ENCODE data around the gene GTF2I. TPM values are rescaled to one million over a fixed set of nuclear protein-coding genes. Genes with fewer than 3 reads are reported as not detected.
A peak's percentile ranks its signal among the peaks of the same experiment; 100 is the strongest.
"Not testable (repeated sequence)": the region's sequence is repeated elsewhere in the genome, so short reads cannot be mapped to it uniquely, and the experiment has no call there.

The GTF2I gene
- total RNA-seq, 1 experiment from 2014 or later: 357 TPM

- Mint-ChIP-seq H3K36me3 (ENCODE audit: insufficient read depth in 1 of 3, low read depth in 3 of 3) (peaks cover 19 to 63% (median 43%) of the 10 kb centered on the region in 3 experiments), H3K27ac (peak overlapping the region in 2 of 3 experiments; percentile 27 to 63; a peak in 1 of 7 replicates), H3K4me1 (peaks cover 30 to 39% of the 10 kb centered on the region in 2 experiments)
- not testable (repeated sequence) for H2BK20ac ChIP-seq (ENCODE audit: low read depth, low read length, poor library complexity, severe bottlenecking); H3K4me3 Mint-ChIP-seq; H3K23ac ChIP-seq (ENCODE audit: insufficient read length, low read depth, low read length); H3K9me3 Mint-ChIP-seq; H3K27me3 ChIP-seq (ENCODE audit: insufficient read depth, low read length); H2AFZ ChIP-seq (ENCODE audit: low read length); H2BK12ac ChIP-seq (ENCODE audit: insufficient read length, low read depth, low read length); H3K18ac ChIP-seq (ENCODE audit: insufficient read length, low read depth, low read length); H3K4me1 ChIP-seq (ENCODE audit: insufficient read depth, low read length); H3K9me3 ChIP-seq (ENCODE audit: control insufficient read depth, low read depth, low read length); H2BK15ac ChIP-seq (ENCODE audit: low read depth, low read length); H3K79me1 ChIP-seq (ENCODE audit: insufficient read depth, low read depth, low read length, poor library complexity, severe bottlenecking); H3K9ac ChIP-seq (ENCODE audit: extremely low read depth, insufficient read length, low read length); H4K8ac ChIP-seq (replicated peaks; ENCODE audit: insufficient read length, low read depth, low read length); H3K14ac ChIP-seq (ENCODE audit: insufficient read depth, low read length); H2BK5ac ChIP-seq (ENCODE audit: insufficient read length, low read length); H3K56ac ChIP-seq (ENCODE audit: insufficient read length, low read depth, low read length); H3K4me2 ChIP-seq (ENCODE audit: insufficient read depth, insufficient read length, low read length); H3K27me3 Mint-ChIP-seq (ENCODE audit: low read depth); H3K23me2 ChIP-seq (ENCODE audit: insufficient read length, low read depth, low read length, poor library complexity, severe bottlenecking); H3K27ac ChIP-seq (ENCODE audit: insufficient read length, low read depth, low read length); H4K20me1 ChIP-seq (ENCODE audit: control insufficient read depth, insufficient read depth, insufficient read length); H4K91ac ChIP-seq (ENCODE audit: insufficient read length, low read depth, low read length); H4K5ac ChIP-seq (ENCODE audit: insufficient read length, low read depth, low read length); H2AK5ac ChIP-seq (ENCODE audit: insufficient read length, low read length); DNase-seq; H2BK120ac ChIP-seq (ENCODE audit: low read depth, low read length, poor library complexity, severe bottlenecking); H3K4ac ChIP-seq (ENCODE audit: low read depth, low read length); H3T11ph ChIP-seq (ENCODE audit: low read length)
- peaks cover 62% of the 10 kb centered on the region; the same call in 1 of the 2 replicates for H3K79me2 ChIP-seq (ENCODE audit: insufficient read depth, low read length)
- no CpG with 5 or more reads among the region's 5 CpGs for WGBS (ENCODE audit: extremely low coverage, insufficient read length, low lambda C conversion rate)
Observed at GRCh38 chr7:74667520-74667919, 10.0 kb downstream of the GTF2I start.

All from H9 (cell line).